Common myeloid progenitor, CD34-positive (primary cell): ENCODE data around the gene UBE2O.

ENCODE experiments used
- CTCF ChIA-PET: fragments of 350-600 bp; sonication (Branson Sonifier 250); formaldehyde crosslinking; loops from one replicate; lab custom pipeline; 2021; ENCODE audit warnings: antibody characterized with exemption; lab: Charles Lee
- POLR2A ChIA-PET: fragments of 350-600 bp; sonication (Branson Sonifier 250); formaldehyde crosslinking; loops from one replicate; lab custom pipeline; 2021; ENCODE audit warnings: antibody characterized with exemption; lab: Charles Lee
- DNase-seq, 3 donors: peaks; one replicate each; pipeline versions ENCODE4 v3.0.0 to v3.0.0-alpha.2; 2013
- H3K27ac ChIP-seq, 2 experiments: 1 replicate in 1 of 2; 2 replicates in 1 of 2; pipeline ENCODE4 v1.7.0; 2013; ENCODE audit warnings: inconsistent platforms in 2 of 2, low read length in 2 of 2, mild to moderate bottlenecking in 2 of 2, low read depth in 1 of 2, moderate library complexity in 1 of 2; ENCODE audit not compliant: severe bottlenecking in 2 of 2, insufficient read depth in 1 of 2, poor library complexity in 1 of 2
- H3K27me3 ChIP-seq, 5 experiments: replicated peaks in 2 of 5; 1 replicate in 3 of 5; 2 replicates in 2 of 5; pipeline versions ENCODE4 v1.6.1 to v1.7.0; 2013; ENCODE audit warnings: low read length in 4 of 5, mild to moderate bottlenecking in 2 of 5, moderate library complexity in 2 of 5, inconsistent platforms in 1 of 5; ENCODE audit not compliant: insufficient read depth in 5 of 5, control insufficient read depth in 4 of 5
- H3K36me3 ChIP-seq, 4 experiments: 1 replicate in 2 of 4; 2 replicates in 2 of 4; pipeline versions ENCODE4 v1.6.1 to v1.7.0; 2013; ENCODE audit warnings: low read length in 3 of 4, control low read depth in 1 of 4, mild to moderate bottlenecking in 1 of 4; ENCODE audit not compliant: control insufficient read depth in 4 of 4, insufficient read depth in 4 of 4
- H3K4me1 ChIP-seq, 4 experiments: 1 replicate in 3 of 4; 2 replicates in 1 of 4; pipeline versions ENCODE4 v1.6.1 to v1.7.1; 2013; ENCODE audit warnings: low read length in 3 of 4, mild to moderate bottlenecking in 3 of 4, control low read depth in 1 of 4, inconsistent platforms in 1 of 4, moderate library complexity in 1 of 4; ENCODE audit not compliant: control insufficient read depth in 4 of 4, insufficient read depth in 4 of 4; ENCODE audit errors: control extremely low read depth in 1 of 4
- H3K4me3 ChIP-seq, 7 experiments: 1 replicate in 4 of 7; 2 replicates in 3 of 7; pipeline versions ENCODE4 v1.5.1 to v1.7.0; 2013; ENCODE audit warnings: mild to moderate bottlenecking in 7 of 7, low read length in 6 of 7, moderate library complexity in 6 of 7, inconsistent platforms in 2 of 7, low read depth in 2 of 7, control low read depth in 1 of 7; ENCODE audit not compliant: insufficient read depth in 4 of 7, control insufficient read depth in 1 of 7; ENCODE audit errors: extremely low read depth in 1 of 7
- H3K9me3 ChIP-seq, 5 experiments: 1 replicate in 4 of 5; 2 replicates in 1 of 5; pipeline versions ENCODE4 v1.6.1 to v1.7.1; 2013; ENCODE audit warnings: low read length in 4 of 5, mild to moderate bottlenecking in 2 of 5, inconsistent platforms in 1 of 5, low read depth in 1 of 5, moderate library complexity in 1 of 5; ENCODE audit not compliant: control insufficient read depth in 4 of 5, insufficient read depth in 2 of 5; ENCODE audit errors: control extremely low read depth in 1 of 5
- WGBS: methylation state at CpG from one replicate; pipeline ENCODE4 v1.1.5; 2013; ENCODE audit not compliant: insufficient coverage; 5-methylcytosine and 5-hydroxymethylcytosine counted together

Gene UBE2O

GRCh38 chr17:76485569-76485968 is 32.6 kb upstream of the UBE2O start:
- ChIA-PET POLR2A (interaction anchor here (0.6 kb wide), 1 partner anchor 216 kb away, joined by 3 read pairs; no protein-coding TSS in a partner anchor), CTCF (interaction anchor here (0.8 to 37.8 kb wide), 3 partner anchors 15 to 20 kb away, joined by 3 to 787 read pairs (median 3); partner anchors contain the start of genes AANAT, RHBDF2 and UBE2O)
- 48% methylated on average over 10 of the region's 11 CpGs for WGBS
- H3K36me3 ChIP-seq = no peaks in the 10 kb centered on the region
- H3K27ac ChIP-seq = no peak overlapping the region
- no peak for DNase-seq
- H3K9me3 ChIP-seq = no peaks in the 10 kb centered on the region
- no peaks in the 10 kb centered on the region for H3K27me3 ChIP-seq
- no peak overlapping the region for H3K4me3 ChIP-seq
- H3K4me1 ChIP-seq = peaks cover 0 to 26% (median 16%) of the 10 kb centered on the region in 4 experiments

GRCh38 chr17:76484228-76484725 is 31.3 kb upstream of the UBE2O start:
- DNase-seq = no peak
- Histone ChIP-seq H3K27me3 (no peaks in the 10 kb centered on the region), H3K36me3 (no peaks in the 10 kb centered on the region), H3K27ac (no peak overlapping the region), H3K9me3 (no peaks in the 10 kb centered on the region), H3K4me1 (peaks cover 0 to 31% (median 18%) of the 10 kb centered on the region in 4 experiments), H3K4me3 (no peak overlapping the region)
- ChIA-PET POLR2A (no interaction called here), CTCF (interaction anchor here (1.1 to 37.8 kb wide), 2 partner anchors 9 to 19 kb away, joined by 5 to 787 read pairs; partner anchors contain the start of genes AANAT and UBE2O)
- 95% methylated on average over 9 of the region's 11 CpGs for WGBS

GRCh38 chr17:76481071-76481655 is 28.2 kb upstream of the UBE2O start:
- 70% methylated on average over 19 of the region's 21 CpGs for WGBS
- Histone ChIP-seq H3K4me1 (peaks cover 0 to 31% (median 18%) of the 10 kb centered on the region in 4 experiments), H3K27ac (no peak overlapping the region)

GRCh38 chr17:76480632-76481031 is 27.7 kb upstream of the UBE2O start:
- POLR2A ChIA-PET = interaction anchor here (1.0 kb wide), 1 partner anchor 13 kb away, joined by 4 read pairs; no protein-coding TSS in a partner anchor
- no peak overlapping the region for H3K27ac ChIP-seq
- 43% methylated on average over 11 of the region's 15 CpGs for WGBS
- no peaks in the 10 kb centered on the region for H3K9me3 ChIP-seq
- CTCF ChIA-PET = interaction anchor here (35.3 to 37.8 kb wide), 2 partner anchors 15 to 18 kb away, joined by 787 read pairs; partner anchors contain the start of genes AANAT, RHBDF2 and UBE2O
- DNase-seq = peak in 2 of 3 donors; percentile 65
- H3K4me1 ChIP-seq = peaks cover 0 to 29% (median 17%) of the 10 kb centered on the region in 4 experiments
- peaks cover 0 to 8% (median 2%) of the 10 kb centered on the region in 4 experiments for H3K36me3 ChIP-seq
- H3K27me3 ChIP-seq = no peaks in the 10 kb centered on the region
- peak overlapping the region in 4 of 7 experiments; percentile 11 to 47 (median 33) for H3K4me3 ChIP-seq

More at GRCh38 chr17:76481071-76481655, 28.2 kb upstream of the UBE2O start:
- Histone ChIP-seq H3K36me3 (peaks cover 0 to 8% (median 2%) of the 10 kb centered on the region in 4 experiments), H3K4me3 (peak overlapping the region in 4 of 7 experiments; percentile 11 to 47 (median 33)), H3K27me3 (no peaks in the 10 kb centered on the region), H3K9me3 (no peaks in the 10 kb centered on the region)
- ChIA-PET POLR2A (interaction anchor here (1.0 kb wide), 1 partner anchor 12 kb away, joined by 4 read pairs; no protein-coding TSS in a partner anchor), CTCF (interaction anchor here (35.3 to 37.8 kb wide), 2 partner anchors 15 to 17 kb away, joined by 787 read pairs; partner anchors contain the start of genes AANAT, RHBDF2 and UBE2O)
- peak in 2 of 3 donors; percentile 35 to 46 for DNase-seq

GRCh38 chr17:76479515-76480060 is 26.6 kb upstream of the UBE2O start:
- H3K27me3 ChIP-seq = no peaks in the 10 kb centered on the region
- peak in 2 of 3 donors; percentile 42 to 56 for DNase-seq
- 100% methylated on average over 2 of the region's 14 CpGs for WGBS
- H3K36me3 ChIP-seq = peaks cover 0 to 8% (median 2%) of the 10 kb centered on the region in 4 experiments
- CTCF ChIA-PET = interaction anchor here (35.3 to 37.8 kb wide), 2 partner anchors 14 to 19 kb away, joined by 787 read pairs; partner anchors contain the start of genes AANAT, RHBDF2 and UBE2O
- H3K27ac ChIP-seq = no peak overlapping the region
- H3K9me3 ChIP-seq = no peaks in the 10 kb centered on the region
- no peak overlapping the region for H3K4me3 ChIP-seq
- H3K4me1 ChIP-seq = peaks cover 0 to 25% (median 14%) of the 10 kb centered on the region in 4 experiments
- POLR2A ChIA-PET = no interaction called here

GRCh38 chr17:76478730-76479514 is 26.0 kb upstream of the UBE2O start:
- Histone ChIP-seq H3K9me3 (no peaks in the 10 kb centered on the region), H3K4me3 (no peak overlapping the region), H3K4me1 (peaks cover 0 to 25% (median 14%) of the 10 kb centered on the region in 4 experiments), H3K36me3 (peaks cover 0 to 13% (median 2%) of the 10 kb centered on the region in 4 experiments), H3K27ac (no peak overlapping the region), H3K27me3 (no peaks in the 10 kb centered on the region)
- POLR2A ChIA-PET = no interaction called here
- no peak for DNase-seq
- CTCF ChIA-PET = interaction anchor here (2.0 to 37.8 kb wide), 3 partner anchors 12 to 19 kb away, joined by 4 to 787 read pairs (median 787); partner anchors contain the start of genes AANAT, RHBDF2 and UBE2O
- 97% methylated on average over 33 of the region's 37 CpGs for WGBS
